RWPE2 (cell line): ENCODE data around the gene EGFL7.

Experiments
- ATAC-seq: fragments of 200-7000 bp; cut with Tn5 transposase; 3 replicates; pipeline ENCODE4 v1.9.1; 2021; ENCODE audit warnings: low read depth
- DNase-seq: peaks from one replicate; pipeline ENCODE4 v3.0.0-alpha.2; 2020; ENCODE audit warnings: low spot score
- H3K27ac ChIP-seq: fragments of 450-650 bp; 2 replicates; pipeline ENCODE4 v1.5.1; 2017; ENCODE audit warnings: mild to moderate bottlenecking; ENCODE audit not compliant: poor library complexity, severe bottlenecking
- H3K27me3 ChIP-seq: fragments of 250-450 bp; sonication (Bioruptor Pico); 2 replicates; pipeline ENCODE4 v1.5.1; 2021; ENCODE audit warnings: mild to moderate bottlenecking, moderate library complexity; ENCODE audit not compliant: insufficient read depth, poor library complexity, severe bottlenecking
- H3K36me3 ChIP-seq: fragments of 250-450 bp; sonication (Bioruptor Pico); 2 replicates; pipeline ENCODE4 v1.5.1; 2020; ENCODE audit warnings: low read depth, mild to moderate bottlenecking, moderate library complexity
- H3K4me1 ChIP-seq: fragments of 250-450 bp; sonication (Bioruptor Pico); 2 replicates; pipeline ENCODE4 v1.5.1; 2021; ENCODE audit warnings: mild to moderate bottlenecking, moderate library complexity; ENCODE audit not compliant: insufficient read depth, poor library complexity, severe bottlenecking
- H3K4me3 ChIP-seq: fragments of 250-450 bp; sonication (Bioruptor Pico); 2 replicates; pipeline ENCODE4 v1.5.1; 2021; ENCODE audit warnings: mild to moderate bottlenecking, moderate library complexity; ENCODE audit not compliant: severe bottlenecking
- H3K9me3 ChIP-seq: fragments of 250-450 bp; sonication (Bioruptor Pico); 2 replicates; pipeline ENCODE4 v1.5.1; 2021; ENCODE audit warnings: mild to moderate bottlenecking, moderate library complexity; ENCODE audit not compliant: severe bottlenecking
- CTCF ChIP-seq: fragments of 450-650 bp; IDR thresholded peaks from one replicate; pipeline ENCODE4 v1.5.1; 2017; ENCODE audit warnings: mild to moderate bottlenecking, moderate library complexity; ENCODE audit not compliant: poor library complexity, severe bottlenecking

The EGFL7 gene

GRCh38 chr9:136698635-136699246 lies 36.0 kb downstream of the EGFL7 start:
- H3K4me3 ChIP-seq = no peak overlapping the region
- no peaks in the 10 kb centered on the region for H3K9me3 ChIP-seq
- peaks cover 7% of the 10 kb centered on the region for H3K27me3 ChIP-seq
- DNase-seq (no peak), ATAC-seq (no peak)
- no peaks in the 10 kb centered on the region for H3K36me3 ChIP-seq
- TF ChIP-seq CTCF = no peak
- peaks cover 8% of the 10 kb centered on the region for H3K4me1 ChIP-seq
- H3K27ac ChIP-seq = no peak overlapping the region

DNA sequence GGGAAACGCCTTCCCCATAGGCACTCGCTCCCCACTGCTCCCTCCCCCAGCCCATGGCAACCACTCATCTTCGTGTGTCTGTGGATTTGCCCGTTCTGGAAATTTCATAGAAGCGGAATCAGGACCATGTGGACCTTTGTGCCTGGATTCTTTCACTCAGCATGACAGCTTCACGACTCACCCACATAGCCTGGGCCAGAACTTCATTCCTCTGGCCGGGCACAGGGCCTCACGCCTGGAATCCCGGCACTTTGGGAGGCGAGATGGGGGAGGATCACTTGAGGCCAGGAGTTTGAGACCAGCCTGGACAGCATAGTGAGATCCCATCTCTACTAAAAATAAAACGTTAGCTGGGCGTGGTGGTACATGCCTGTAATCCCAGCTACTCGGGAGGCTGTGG lies 37.6 kb downstream of the EGFL7 start:
- no peak for DNase-seq
- ATAC-seq = peak; percentile 30; the same call in 1 of the 3 replicates
- Histone ChIP-seq H3K4me1 (no peaks in the 10 kb centered on the region), H3K27me3 (peaks cover 7% of the 10 kb centered on the region), H3K27ac (no peak overlapping the region), H3K36me3 (no peaks in the 10 kb centered on the region), H3K9me3 (no peaks in the 10 kb centered on the region), H3K4me3 (no peak overlapping the region)
- no peak for TF ChIP-seq CTCF

GRCh38 chr9:136700959-136701667 lies 38.4 kb downstream of the EGFL7 start:
- no peak for DNase-seq
- Histone ChIP-seq H3K4me3 (no peak overlapping the region), H3K4me1 (no peaks in the 10 kb centered on the region), H3K27ac (no peak overlapping the region), H3K36me3 (no peaks in the 10 kb centered on the region), H3K9me3 (no peaks in the 10 kb centered on the region), H3K27me3 (peaks cover 7% of the 10 kb centered on the region)
- TF ChIP-seq CTCF = no peak
- ATAC-seq = no peak; the same call in 2 of the 3 replicates

- no peak overlapping the region for H3K27ac ChIP-seq
- no peak for TF ChIP-seq CTCF
- no peak for ATAC-seq
Observed at GRCh38 chr9:136701668-136702053, 38.9 kb downstream of the EGFL7 start.

More at GRCh38 chr9:136701668-136702053, 38.9 kb downstream of the EGFL7 start:
- peaks cover 7% of the 10 kb centered on the region for H3K27me3 ChIP-seq
- no peaks in the 10 kb centered on the region for H3K36me3 ChIP-seq
- H3K9me3 ChIP-seq = no peaks in the 10 kb centered on the region
- DNase-seq = no peak
- no peaks in the 10 kb centered on the region for H3K4me1 ChIP-seq
- no peak overlapping the region for H3K4me3 ChIP-seq
